ENCODE measurements around the gene MOB3A. TPM values are rescaled to one million over a fixed set of nuclear protein-coding genes. Genes with fewer than 3 reads are reported as not detected.

MOB3A gene
- total and polyA plus RNA-seq, 2 of the 8 experiments (the other 6 are each of a cell fraction or from before 2014, with no cell fraction given): 9.2 to 9.6 TPM

GRCh38 chr19:2127758-2128157 is 31.6 kb upstream of the MOB3A start:
- Histone ChIP-seq H3K23ac (ENCODE audit: insufficient read length) (no peak overlapping the region), H4K5ac (ENCODE audit: insufficient read length, low read depth, low read length) (no peak overlapping the region), H2BK12ac (ENCODE audit: low read depth, low read length) (no peak overlapping the region), H2AFZ (ENCODE audit: low read length) (no peak overlapping the region), H2AK5ac (ENCODE audit: low read depth, low read length) (no peak overlapping the region), H4K8ac (ENCODE audit: extremely low read depth, insufficient read depth, low read length) (no peak overlapping the region; the same call in 1 of the 2 replicates), H3K27ac (ENCODE audit: low read depth, low read length) (no peak overlapping the region), H4K20me1 (replicated peaks in 1 of 2; ENCODE audit: control insufficient read depth in 1 of 2, insufficient read depth in 2 of 2, low read length in 2 of 2) (peaks cover 19 to 45% of the 10 kb centered on the region in 2 experiments), H2BK5ac (ENCODE audit: low read depth, low read length) (no peak overlapping the region), H3K56ac (replicated peaks; ENCODE audit: insufficient read length, low read depth, low read length) (no peak overlapping the region), H2BK20ac (ENCODE audit: low read length) (no peak overlapping the region), H3K79me1 (ENCODE audit: low read depth, low read length) (peaks cover 10% of the 10 kb centered on the region), H3K18ac (ENCODE audit: extremely low read depth, low read length) (no peak overlapping the region), H3K4me1 (replicated peaks in 1 of 4; ENCODE audit: control insufficient read depth in 3 of 4, insufficient read depth in 4 of 4, low read length in 3 of 4) (no peaks in the 10 kb centered on the region), H3K9me3 (ENCODE audit: insufficient read depth in 2 of 2, low read depth in 1 of 2, low read length in 1 of 2) (no peaks in the 10 kb centered on the region), H3K9ac (replicated peaks in 1 of 4; ENCODE audit: extremely low read depth in 1 of 4, low read depth in 3 of 4, low read length in 3 of 4) (no peak overlapping the region), H3K36me3 (ENCODE audit: control insufficient read depth in 2 of 4, insufficient read depth in 4 of 4, low read length in 3 of 4) (peaks cover 18 to 64% (median 42%) of the 10 kb centered on the region in 4 experiments; a peak in 7 of 8 replicates), H3K4me3 (ENCODE audit: extremely low read depth in 1 of 4, insufficient read depth in 2 of 4, low read depth in 3 of 4, low read length in 4 of 4) (no peak overlapping the region), H4K91ac (replicated peaks; ENCODE audit: insufficient read length, low read length) (no peak overlapping the region), H3K27me3 (replicated peaks in 1 of 4; ENCODE audit: control insufficient read depth in 3 of 4, extremely low read depth in 1 of 4, insufficient read depth in 3 of 4, low read length in 3 of 4) (no peaks in the 10 kb centered on the region), H2BK120ac (replicated peaks; ENCODE audit: low read depth, low read length) (no peak overlapping the region), H3K4me2 (ENCODE audit: insufficient read depth in 1 of 2, low read depth in 2 of 2, low read length in 2 of 2) (no peak overlapping the region), H3K23me2 (ENCODE audit: low read depth, low read length) (no peaks in the 10 kb centered on the region), H3K4ac (replicated peaks; ENCODE audit: insufficient read length, low read depth, low read length) (no peak overlapping the region), H2BK15ac (ENCODE audit: low read length) (no peak overlapping the region), H3K14ac (ENCODE audit: insufficient read length) (no peak overlapping the region), H3K79me2 (ENCODE audit: control insufficient read depth in 1 of 2, insufficient read depth in 2 of 2, low read length in 2 of 2) (peaks cover 0 to 21% of the 10 kb centered on the region in 2 experiments; a peak in 2 of 4 replicates)
- POLR2A ChIA-PET (ENCODE audit: partially characterized antibody): interaction anchor here (0.8 to 1.2 kb wide), 5 partner anchors 8 to 76 kb away, joined by 3 read pairs; no protein-coding TSS in a partner anchor
- CTCF ChIA-PET (ENCODE audit: partially characterized antibody): interaction anchor here (0.6 to 1.4 kb wide), 4 partner anchors 9 to 198 kb away, joined by 3 read pairs; no protein-coding TSS in a partner anchor
- FAIRE-seq (no peak), DNase-seq (ENCODE audit: low read depth in 1 of 2, low spot score in 2 of 2) (no peak)
- TF ChIP-seq CREB1 (IDR thresholded peaks at IDR 0.05) (no peak), RBBP5 (IDR thresholded peaks at IDR 0.05; ENCODE audit: borderline replicate concordance, low read depth, low read length) (no peak), MAFK (IDR thresholded peaks at IDR 0.05; ENCODE audit: low read depth, low read length) (no peak), RNF2 (IDR thresholded peaks at IDR 0.05; ENCODE audit: borderline replicate concordance, low read depth, low read length, missing control alignments, poor library complexity, severe bottlenecking) (no peak), BRCA1 (IDR thresholded peaks at IDR 0.05; ENCODE audit: low read depth, low read length) (no peak), CEBPB (IDR thresholded peaks at IDR 0.05; ENCODE audit: low read depth, low read length) (no peak), KDM5A (IDR thresholded peaks at IDR 0.05; ENCODE audit: low read length) (no peak), MAX (IDR thresholded peaks at IDR 0.05) (no peak)
- TF ChIP-seq, protein P1, sequence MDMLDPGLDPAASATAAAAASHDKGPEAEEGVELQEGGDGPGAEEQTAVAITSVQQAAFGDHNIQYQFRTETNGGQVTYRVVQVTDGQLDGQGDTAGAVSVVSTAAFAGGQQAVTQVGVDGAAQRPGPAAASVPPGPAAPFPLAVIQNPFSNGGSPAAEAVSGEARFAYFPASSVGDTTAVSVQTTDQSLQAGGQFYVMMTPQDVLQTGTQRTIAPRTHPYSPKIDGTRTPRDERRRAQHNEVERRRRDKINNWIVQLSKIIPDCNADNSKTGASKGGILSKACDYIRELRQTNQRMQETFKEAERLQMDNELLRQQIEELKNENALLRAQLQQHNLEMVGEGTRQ (IDR thresholded peaks at IDR 0.05; ENCODE audit: low read length): no peak
- TF ChIP-seq, protein P2, sequence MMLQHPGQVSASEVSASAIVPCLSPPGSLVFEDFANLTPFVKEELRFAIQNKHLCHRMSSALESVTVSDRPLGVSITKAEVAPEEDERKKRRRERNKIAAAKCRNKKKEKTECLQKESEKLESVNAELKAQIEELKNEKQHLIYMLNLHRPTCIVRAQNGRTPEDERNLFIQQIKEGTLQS (IDR thresholded peaks at IDR 0.05; ENCODE audit: insufficient read depth, low read depth, low read length): no peak
- WGBS, 2 experiments (ENCODE audit: extremely low coverage in 1 of 2, insufficient coverage in 1 of 2, insufficient read length in 1 of 2, insufficient replicate concordance in 2 of 2, low coverage in 1 of 2, low lambda C conversion rate in 2 of 2, missing lambda C conversion rate in 1 of 2): 83% methylated on average over 19 of the region's 19 CpGs; no CpG with 5 or more reads in 1 of the 2 experiments

All from H1 (cell line).